ENCODE measurements around the gene DPYSL5.

Gene DPYSL5

GRCh38 chr2:26993768-26994167 is 145.8 kb downstream of the DPYSL5 start:
- DNase-seq (ENCODE audit: low read depth) = peak; percentile 12

- DNase-seq (ENCODE audit: low read depth) = no peak
These were observed 147.1 kb downstream of the DPYSL5 start for GRCh38 chr2:26994983-26995382.

GRCh38 chr2:26997394-26997793 is 149.5 kb downstream of the DPYSL5 start:
- DNase-seq (ENCODE audit: low read depth) = no peak

- DNase-seq (ENCODE audit: low read depth) = no peak
These were observed 150.4 kb downstream of the DPYSL5 start for GRCh38 chr2:26998323-26998722.

Data from iris pigment epithelial cell (primary cell).